ENCODE measurements around the gene FBLN1.

GRCh38 chr22:45469281-45470073 is 33.2 kb upstream of the FBLN1 start:
- TF ChIP-seq, protein P1, sequence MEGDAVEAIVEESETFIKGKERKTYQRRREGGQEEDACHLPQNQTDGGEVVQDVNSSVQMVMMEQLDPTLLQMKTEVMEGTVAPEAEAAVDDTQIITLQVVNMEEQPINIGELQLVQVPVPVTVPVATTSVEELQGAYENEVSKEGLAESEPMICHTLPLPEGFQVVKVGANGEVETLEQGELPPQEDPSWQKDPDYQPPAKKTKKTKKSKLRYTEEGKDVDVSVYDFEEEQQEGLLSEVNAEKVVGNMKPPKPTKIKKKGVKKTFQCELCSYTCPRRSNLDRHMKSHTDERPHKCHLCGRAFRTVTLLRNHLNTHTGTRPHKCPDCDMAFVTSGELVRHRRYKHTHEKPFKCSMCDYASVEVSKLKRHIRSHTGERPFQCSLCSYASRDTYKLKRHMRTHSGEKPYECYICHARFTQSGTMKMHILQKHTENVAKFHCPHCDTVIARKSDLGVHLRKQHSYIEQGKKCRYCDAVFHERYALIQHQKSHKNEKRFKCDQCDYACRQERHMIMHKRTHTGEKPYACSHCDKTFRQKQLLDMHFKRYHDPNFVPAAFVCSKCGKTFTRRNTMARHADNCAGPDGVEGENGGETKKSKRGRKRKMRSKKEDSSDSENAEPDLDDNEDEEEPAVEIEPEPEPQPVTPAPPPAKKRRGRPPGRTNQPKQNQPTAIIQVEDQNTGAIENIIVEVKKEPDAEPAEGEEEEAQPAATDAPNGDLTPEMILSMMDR (IDR thresholded peaks at IDR 0.05; ENCODE audit: insufficient read depth, low read length, poor library complexity, severe bottlenecking), result no peak
- no peak for TF ChIP-seq EZH2phosphoT487 (conservative IDR thresholded peaks at IDR 0.05; ENCODE audit: low read length)
